Prostate gland (tissue), 2 donors: ENCODE measurements around the gene AKIRIN2. TPM values are rescaled to one million over a fixed set of nuclear protein-coding genes. Genes with fewer than 3 reads are reported as not detected.

Source experiments
- DNase-seq: peaks from one replicate; pipeline ENCODE4 v3.0.0-alpha.2; 2019; ENCODE audit warnings: low spot score
- H3K27ac ChIP-seq, 2 donors: fragments of 200-600 bp; sonication (generic); 2 replicates each; pipeline ENCODE4 v1.5.1; 2017 to 2019
- H3K27me3 ChIP-seq: fragments of 200-600 bp; sonication (generic); replicated peaks from 2 replicates; pipeline ENCODE4 v1.5.1; 2019; ENCODE audit not compliant: insufficient read depth
- H3K36me3 ChIP-seq, 2 donors: fragments of 200-600 bp; sonication (generic); 1 replicate in 1 of 2; 2 replicates in 1 of 2; pipeline versions ENCODE4 v1.5.1 to v1.8.1; 2017 to 2019
- H3K4me1 ChIP-seq: fragments of 200-600 bp; sonication (generic); replicated peaks from 2 replicates; pipeline ENCODE4 v1.5.1; 2019
- H3K4me3 ChIP-seq, 2 donors: fragments of 200-600 bp; sonication (generic); 2 replicates each; pipeline ENCODE4 v1.5.1; 2017 to 2019
- H3K9me3 ChIP-seq: fragments of 200-600 bp; sonication (generic); 2 replicates; pipeline ENCODE4 v1.5.1; 2017
- CTCF ChIP-seq, 4 experiments: fragments of 200-600 bp in 2 of 4; fragments of 450-650 bp in 2 of 4; sonication (generic) in 2 of 4; IDR thresholded peaks; 1 replicate in 3 of 4; 2 replicates in 1 of 4; pipeline ENCODE4 v1.5.1; 2016 to 2019; ENCODE audit warnings: antibody characterized with exemption in 4 of 4, mild to moderate bottlenecking in 2 of 4, moderate library complexity in 2 of 4
- POLR2A ChIP-seq: fragments of 450-650 bp; IDR thresholded peaks from one replicate; pipeline ENCODE4 v1.6.1; 2016; ENCODE audit warnings: antibody characterized with exemption, mild to moderate bottlenecking
- POLR2AphosphoS5 ChIP-seq: sonication (generic); formaldehyde crosslinking; IDR thresholded peaks from one replicate; pipeline ENCODE4 v1.6.1; 2017; ENCODE audit warnings: antibody characterized with exemption
- WGBS: methylation state at CpG from one replicate; pipeline ENCODE4 v1.1.5; 2018; 5-methylcytosine and 5-hydroxymethylcytosine counted together
- intact Hi-C: fragments of 100-400 bp; cut with DNase I; formaldehyde crosslinking; loops from one replicate; pipeline ENCODE4 v1.14.2; 2022
- total RNA-seq, 2 donors: library from RNA; depleted of rRNA; stranded (reverse); fragments of >200 nt; gene quantifications; one replicate each; pipeline ENCODE4 v1.1.0, GENCODE V29; 2016

AKIRIN2 gene
- total RNA-seq, 2 donors from 2014 or later = 28.4 to 44.1 TPM

DNA sequence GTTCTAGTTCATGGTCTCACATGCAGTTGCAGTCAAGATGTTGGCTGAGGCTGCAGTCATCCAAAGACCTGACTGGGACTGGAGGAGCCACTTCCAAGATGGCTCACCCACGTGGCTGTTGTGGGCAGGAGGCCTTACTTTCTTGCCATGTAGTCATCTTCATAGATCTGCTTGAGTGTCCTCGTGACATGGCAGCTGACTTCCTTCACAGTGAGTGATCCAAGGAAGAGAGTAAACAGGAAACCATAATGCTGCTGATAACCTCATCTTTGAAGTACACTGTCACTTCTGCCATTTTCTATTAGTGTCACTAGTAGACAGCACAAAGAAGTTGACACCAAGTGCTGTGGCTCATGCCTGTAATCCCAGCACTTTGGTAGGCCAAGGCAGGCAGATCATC lies 40.1 kb upstream of the AKIRIN2 start:
- no peak for DNase-seq
- intact Hi-C loops = no loop called here
- Histone ChIP-seq H3K4me1 (no peaks in the 10 kb centered on the region), H3K27ac (no peak overlapping the region), H3K4me3 (no peak overlapping the region), H3K9me3 (no peaks in the 10 kb centered on the region), H3K27me3 (no peaks in the 10 kb centered on the region), H3K36me3 (no peaks in the 10 kb centered on the region)
- no peak for TF ChIP-seq POLR2A
- TF ChIP-seq CTCF (IDR thresholded peaks at IDR 0.05) = no peak
- no peak for TF ChIP-seq POLR2AphosphoS5
- WGBS = 88% methylated on average over 2 of the region's 2 CpGs

DNA sequence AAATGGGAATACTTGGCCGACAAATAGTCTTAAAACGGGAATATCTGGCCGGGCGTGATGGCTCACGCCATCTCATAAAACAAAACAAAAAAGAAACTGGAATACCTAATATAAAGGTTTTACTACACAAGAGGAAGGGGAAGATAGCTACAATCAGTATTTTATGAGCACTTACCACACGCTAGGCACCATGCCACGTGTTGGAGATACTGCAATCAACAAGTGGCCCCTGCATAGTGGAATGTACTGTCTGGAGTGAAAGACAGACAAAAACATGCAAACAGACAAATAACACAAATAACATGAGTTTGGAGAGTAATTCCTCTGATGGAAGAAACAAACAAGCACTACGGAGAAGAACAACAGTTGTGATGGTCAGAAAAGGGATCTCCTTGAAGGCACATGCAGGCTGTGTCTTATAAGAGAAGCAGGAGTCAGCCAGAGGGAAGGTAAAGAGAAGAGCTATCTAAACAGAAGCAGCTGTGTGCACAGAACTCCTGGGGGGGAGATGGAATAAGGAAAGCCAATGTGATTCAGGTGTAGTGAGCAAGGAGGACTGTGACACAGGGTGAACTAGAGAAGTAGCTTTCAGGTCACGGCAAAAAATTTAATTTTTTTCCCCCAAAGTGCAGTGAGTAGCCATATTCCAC lies 39.1 kb upstream of the AKIRIN2 start:
- WGBS = 40% methylated on average over 9 of the region's 9 CpGs

DNA sequence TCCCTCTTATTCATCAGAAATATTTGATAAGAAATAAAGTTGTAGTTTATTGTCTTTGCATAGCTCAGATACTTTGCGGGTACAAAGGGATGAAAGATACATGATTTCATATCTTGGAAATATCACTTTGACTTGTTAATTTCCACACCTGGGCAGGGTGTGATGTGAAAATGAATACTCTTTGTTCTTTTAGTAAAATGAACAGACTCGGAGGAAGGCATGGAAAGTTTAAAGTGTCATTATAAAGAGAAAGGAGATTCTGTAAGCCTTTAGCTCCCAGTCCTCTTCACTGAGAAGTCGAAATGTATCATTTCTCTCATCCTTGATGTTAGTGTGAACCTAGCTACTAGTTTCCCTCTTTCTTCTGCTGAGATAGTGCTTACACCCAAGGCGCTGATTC lies 36.7 kb upstream of the AKIRIN2 start:
- Histone ChIP-seq H3K4me3 (no peak overlapping the region), H3K36me3 (no peaks in the 10 kb centered on the region), H3K4me1 (no peaks in the 10 kb centered on the region), H3K9me3 (no peaks in the 10 kb centered on the region), H3K27ac (no peak overlapping the region), H3K27me3 (no peaks in the 10 kb centered on the region)
- 85% methylated on average over 4 of the region's 4 CpGs for WGBS
- intact Hi-C loops = no loop called here
- TF ChIP-seq POLR2A = no peak
- DNase-seq = no peak

More for the DNA sequence above, 39.1 kb upstream of the AKIRIN2 start:
- no peaks in the 10 kb centered on the region for H3K36me3 ChIP-seq
- H3K27me3 ChIP-seq = no peaks in the 10 kb centered on the region
- TF ChIP-seq POLR2AphosphoS5 (no peak), CTCF (IDR thresholded peaks at IDR 0.05) (no peak), POLR2A (no peak)
- H3K9me3 ChIP-seq = no peaks in the 10 kb centered on the region
- no peaks in the 10 kb centered on the region for H3K4me1 ChIP-seq
- peak; percentile 9 for DNase-seq
- H3K27ac ChIP-seq = no peak overlapping the region
- H3K4me3 ChIP-seq = no peak overlapping the region
- intact Hi-C loops = no loop called here

GRCh38 chr6:87738000-87738399 lies 36.0 kb upstream of the AKIRIN2 start:
- TF ChIP-seq POLR2AphosphoS5 = no peak
- no peak for TF ChIP-seq CTCF (IDR thresholded peaks at IDR 0.05)
- no peak for TF ChIP-seq POLR2A
- Histone ChIP-seq H3K4me3 (no peak overlapping the region), H3K36me3 (no peaks in the 10 kb centered on the region), H3K27me3 (no peaks in the 10 kb centered on the region), H3K4me1 (no peaks in the 10 kb centered on the region), H3K9me3 (no peaks in the 10 kb centered on the region), H3K27ac (no peak overlapping the region)
- no peak for DNase-seq
- 91% methylated on average over 3 of the region's 3 CpGs for WGBS
- intact Hi-C loops = no loop called here

- intact Hi-C loops = no loop called here
- Histone ChIP-seq H3K9me3 (no peaks in the 10 kb centered on the region), H3K4me1 (no peaks in the 10 kb centered on the region), H3K27ac (no peak overlapping the region), H3K36me3 (no peaks in the 10 kb centered on the region), H3K27me3 (no peaks in the 10 kb centered on the region), H3K4me3 (no peak overlapping the region)
- WGBS = 74% methylated on average over 5 of the region's 5 CpGs
- TF ChIP-seq POLR2A (no peak), CTCF (IDR thresholded peaks at IDR 0.05) (no peak), POLR2AphosphoS5 (no peak)
- no peak for DNase-seq
Observed at GRCh38 chr6:87736809-87737540, 34.9 kb upstream of the AKIRIN2 start.
